GM23248 (cell line): ENCODE results near the gene EGFR.

ENCODE experiments used
- EZH2 ChIP-seq: fragments of 200-600 bp; sonication (generic); IDR thresholded peaks from 2 replicates; pipeline ENCODE4 v1.6.1; 2018; ENCODE audit warnings: antibody characterized with exemption, mild to moderate bottlenecking; ENCODE audit not compliant: insufficient read depth, poor library complexity, severe bottlenecking
- EZH2phosphoT487 ChIP-seq: fragments of 200-600 bp; sonication (generic); IDR thresholded peaks from 2 replicates; pipeline ENCODE4 v1.6.1; 2018; ENCODE audit warnings: antibody characterized with exemption, moderate library complexity, mild to moderate bottlenecking, low read depth; ENCODE audit not compliant: insufficient read depth

- TF ChIP-seq EZH2: no peak
- TF ChIP-seq EZH2phosphoT487: no peak
Measured at GRCh38 chr7:54992871-54993475, 25.8 kb upstream of the EGFR start.
